ENCODE measurements around the gene KAT7.

Gene KAT7

DNA sequence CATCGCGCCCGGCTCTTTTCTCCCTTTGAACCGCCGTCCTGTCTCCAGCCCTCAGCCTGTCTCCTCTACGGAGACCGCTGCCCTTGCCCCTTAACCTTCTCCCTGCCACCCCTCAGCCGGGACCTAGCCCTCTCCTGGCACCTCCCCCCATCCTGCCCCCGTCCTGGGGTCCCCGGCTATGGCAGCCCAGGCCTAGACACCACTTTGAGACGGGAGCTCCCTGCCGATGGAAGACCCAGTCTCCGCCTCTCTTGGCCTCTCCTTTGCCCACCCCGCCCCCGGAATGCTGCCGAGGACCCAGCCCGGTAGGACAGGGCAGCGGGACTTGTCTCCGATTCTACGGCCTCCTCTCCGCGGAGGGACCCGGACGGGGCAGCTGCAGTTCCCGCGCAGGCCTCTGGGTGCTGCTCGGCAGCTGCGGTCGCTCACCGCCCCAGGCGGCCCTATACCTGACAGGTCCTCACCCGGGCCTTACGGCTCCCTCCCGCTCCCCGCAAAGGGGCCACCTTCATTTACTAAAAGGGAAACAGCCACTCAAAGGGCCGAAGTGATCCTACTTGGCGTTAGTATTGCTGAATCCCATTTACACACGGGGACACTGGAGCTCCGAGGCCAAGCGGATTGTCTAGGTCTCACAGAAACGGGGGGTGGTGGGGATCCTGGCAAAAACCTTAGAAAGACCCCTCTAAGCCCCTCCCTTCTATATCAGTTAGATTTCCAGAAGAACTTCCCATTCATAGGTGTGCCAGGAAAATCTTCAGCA is 92.0 kb downstream of the KAT7 start:
- ATAC-seq (replicated peaks) (peak; percentile 99), DNase-seq (peak; percentile 64 to 71 (median 68))
- H3K9me3 Mint-ChIP-seq = no peaks in the 10 kb centered on the region
- H3K27me3 Mint-ChIP-seq = peaks cover 60 to 80% of the 10 kb centered on the region in 2 donors
- H3K4me3 Mint-ChIP-seq = peak overlapping the region; percentile 38 to 58
- H3K36me3 Mint-ChIP-seq (ENCODE audit: insufficient read depth) = peaks cover 3% of the 10 kb centered on the region
- no peak overlapping the region for H3K27ac Mint-ChIP-seq
- H3K4me1 Mint-ChIP-seq (ENCODE audit: low read depth in 2 of 2) = peaks cover 4 to 8% of the 10 kb centered on the region in 2 donors

GRCh38 chr17:49881054-49881402 is 92.5 kb downstream of the KAT7 start:
- H3K36me3 Mint-ChIP-seq (ENCODE audit: insufficient read depth) = peaks cover 3% of the 10 kb centered on the region
- H3K27ac Mint-ChIP-seq = no peak overlapping the region
- DNase-seq (no peak), ATAC-seq (replicated peaks) (no peak)
- H3K9me3 Mint-ChIP-seq = no peaks in the 10 kb centered on the region
- H3K4me3 Mint-ChIP-seq = no peak overlapping the region
- H3K4me1 Mint-ChIP-seq (ENCODE audit: low read depth in 2 of 2) = peaks cover 4 to 8% of the 10 kb centered on the region in 2 donors
- H3K27me3 Mint-ChIP-seq = peaks cover 63 to 81% of the 10 kb centered on the region in 2 donors

DNA sequence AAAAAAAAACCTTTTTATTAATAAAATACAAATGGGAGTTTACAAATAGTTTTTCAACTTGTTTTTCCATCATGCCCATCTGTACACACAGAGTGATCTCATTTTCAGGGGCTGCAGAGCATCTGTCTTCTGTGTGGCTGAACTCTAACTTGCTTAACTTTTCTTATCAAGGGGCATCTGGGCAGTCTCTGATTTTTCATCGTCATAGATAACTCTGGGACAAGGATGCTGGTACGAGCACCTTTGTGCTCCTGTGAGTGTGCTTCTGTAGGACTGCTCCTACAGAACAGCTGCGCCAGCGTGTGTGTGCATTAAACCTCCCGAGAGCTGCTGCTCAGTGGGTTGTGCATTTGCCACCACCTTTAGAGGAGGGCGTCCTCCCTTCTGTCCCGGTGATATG is 94.0 kb downstream of the KAT7 start:
- H3K4me3 Mint-ChIP-seq = no peak overlapping the region
- peaks cover 65 to 91% of the 10 kb centered on the region in 2 donors for H3K27me3 Mint-ChIP-seq
- no peak for DNase-seq
- H3K4me1 Mint-ChIP-seq (ENCODE audit: low read depth in 2 of 2) = peaks cover 4 to 8% of the 10 kb centered on the region in 2 donors
- ATAC-seq (replicated peaks) = no peak
- no peak overlapping the region for H3K27ac Mint-ChIP-seq
- H3K9me3 Mint-ChIP-seq = no peaks in the 10 kb centered on the region
- H3K36me3 Mint-ChIP-seq (ENCODE audit: insufficient read depth) = peaks cover 3% of the 10 kb centered on the region
